LNCaP clone FGC (cell line): Measurements from ENCODE around the gene DOCK4.

Experiments used
- DNase-seq: peaks from one replicate; pipeline ENCODE4 v3.0.0-alpha.2; 2011; ENCODE audit warnings: low read depth
- H3K4me3 ChIP-seq: 2 replicates; pipeline ENCODE4 v1.5.1; 2011; ENCODE audit warnings: mild to moderate bottlenecking, low read depth, low read length, control low read depth
- TF ChIP-seq, protein P1 (sequence below): IDR thresholded peaks from 2 replicates; pipeline ENCODE4 v1.5.1; 2012; ENCODE audit warnings: mild to moderate bottlenecking; ENCODE audit not compliant: control insufficient read depth, insufficient read depth; ENCODE audit errors: extremely low read depth

Gene DOCK4

DNA sequence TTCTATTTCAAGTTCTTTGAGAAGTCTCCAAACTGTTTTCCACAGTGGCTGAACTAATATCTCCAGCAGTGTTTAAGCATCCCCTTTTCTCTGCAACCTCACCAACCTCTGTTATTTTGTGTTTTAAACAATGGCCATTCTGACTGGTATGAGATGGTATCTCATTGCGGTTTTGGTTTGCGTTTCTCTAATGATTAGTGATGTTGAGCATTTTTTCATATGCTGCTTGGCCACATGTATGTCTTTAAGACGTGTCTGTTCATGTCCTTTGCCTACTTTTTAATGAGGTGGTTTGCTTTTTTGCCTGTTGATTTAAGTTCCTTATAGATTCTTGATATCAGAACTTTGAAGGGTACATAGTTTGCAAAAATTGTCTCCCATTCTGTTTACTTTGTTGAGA lies 487.3 kb downstream of the DOCK4 start:
- DNase-seq: no peak
- no peak overlapping the region for H3K4me3 ChIP-seq
- TF ChIP-seq, protein P1, sequence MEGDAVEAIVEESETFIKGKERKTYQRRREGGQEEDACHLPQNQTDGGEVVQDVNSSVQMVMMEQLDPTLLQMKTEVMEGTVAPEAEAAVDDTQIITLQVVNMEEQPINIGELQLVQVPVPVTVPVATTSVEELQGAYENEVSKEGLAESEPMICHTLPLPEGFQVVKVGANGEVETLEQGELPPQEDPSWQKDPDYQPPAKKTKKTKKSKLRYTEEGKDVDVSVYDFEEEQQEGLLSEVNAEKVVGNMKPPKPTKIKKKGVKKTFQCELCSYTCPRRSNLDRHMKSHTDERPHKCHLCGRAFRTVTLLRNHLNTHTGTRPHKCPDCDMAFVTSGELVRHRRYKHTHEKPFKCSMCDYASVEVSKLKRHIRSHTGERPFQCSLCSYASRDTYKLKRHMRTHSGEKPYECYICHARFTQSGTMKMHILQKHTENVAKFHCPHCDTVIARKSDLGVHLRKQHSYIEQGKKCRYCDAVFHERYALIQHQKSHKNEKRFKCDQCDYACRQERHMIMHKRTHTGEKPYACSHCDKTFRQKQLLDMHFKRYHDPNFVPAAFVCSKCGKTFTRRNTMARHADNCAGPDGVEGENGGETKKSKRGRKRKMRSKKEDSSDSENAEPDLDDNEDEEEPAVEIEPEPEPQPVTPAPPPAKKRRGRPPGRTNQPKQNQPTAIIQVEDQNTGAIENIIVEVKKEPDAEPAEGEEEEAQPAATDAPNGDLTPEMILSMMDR: no peak

DNA sequence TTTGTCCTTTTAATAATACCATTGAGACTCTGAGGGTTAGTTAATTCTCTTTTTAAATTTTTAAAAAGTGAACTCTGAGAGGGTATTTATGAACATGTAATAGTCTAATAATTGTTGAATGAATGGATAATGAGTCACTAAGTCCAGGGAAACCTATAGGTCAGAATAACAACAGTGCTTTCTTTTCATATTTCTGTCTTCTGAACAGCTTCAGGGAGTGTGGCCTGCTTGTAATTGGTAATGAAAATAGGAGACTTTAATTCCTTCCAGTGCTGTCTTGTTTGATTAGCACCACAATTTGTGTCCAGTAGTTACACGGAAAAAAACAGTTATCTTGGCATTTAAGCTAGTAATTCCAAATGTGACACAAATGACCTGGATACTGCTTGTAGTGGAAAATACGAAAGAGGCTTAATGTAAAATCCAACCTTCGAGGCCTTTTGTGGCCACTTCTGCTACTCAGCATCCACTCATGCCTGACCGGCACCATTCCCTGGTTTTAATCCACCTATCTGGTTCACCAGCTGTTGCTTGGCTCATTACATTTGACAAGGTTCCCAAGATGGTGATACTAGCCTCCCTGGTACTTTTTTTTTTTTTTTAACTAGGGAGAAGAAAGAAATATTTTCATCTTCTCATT lies 494.7 kb downstream of the DOCK4 start:
- TF ChIP-seq, protein P1: no peak
- DNase-seq: no peak
- H3K4me3 ChIP-seq: no peak overlapping the region

DNA sequence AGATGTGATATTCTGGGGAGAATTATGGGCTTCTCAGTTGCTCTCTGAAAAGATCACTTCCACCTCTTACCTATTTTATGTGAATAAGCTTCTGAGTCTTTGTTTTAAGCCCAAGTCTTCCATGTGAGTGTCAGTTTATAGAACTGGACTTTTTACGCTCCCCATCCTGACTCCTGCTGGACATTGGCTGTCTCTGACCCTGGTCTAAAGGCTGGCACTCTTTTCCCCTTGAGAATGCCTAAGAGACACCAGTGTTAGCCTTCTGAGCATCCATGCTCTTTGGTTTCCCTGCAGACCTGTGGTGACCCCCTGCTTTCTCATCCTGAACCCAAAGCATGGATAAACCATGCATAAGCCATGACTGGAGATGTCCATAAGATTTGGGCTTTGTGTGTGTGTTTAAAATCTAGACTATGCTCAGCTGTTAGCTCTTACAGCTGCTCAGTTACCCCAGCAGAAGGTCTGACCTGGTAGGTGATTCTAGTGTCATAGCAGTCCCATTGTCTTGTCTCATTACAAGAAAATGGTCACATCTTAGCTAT lies 495.3 kb downstream of the DOCK4 start:
- H3K4me3 ChIP-seq: no peak overlapping the region
- TF ChIP-seq, protein P1: no peak
- DNase-seq: no peak

DNA sequence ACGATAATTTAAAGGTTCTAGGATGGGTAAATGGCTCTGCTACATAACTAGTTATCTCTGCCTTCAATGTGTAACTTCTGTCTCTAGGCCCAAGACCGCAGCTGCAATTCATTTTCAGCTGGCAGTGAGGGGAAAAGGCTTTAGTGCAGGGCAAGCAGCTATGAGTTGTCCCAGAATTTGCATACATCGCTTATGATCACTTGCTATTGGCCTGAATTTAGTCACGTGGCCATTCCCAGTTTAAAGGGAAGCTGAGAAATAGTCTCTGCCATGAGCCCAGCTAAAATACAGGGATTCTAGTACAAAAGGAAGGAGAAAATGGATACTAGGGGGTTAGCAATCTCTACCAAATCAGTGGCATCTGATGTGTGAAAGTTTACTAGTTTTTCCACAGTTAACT lies 498.1 kb downstream of the DOCK4 start:
- DNase-seq: no peak
- TF ChIP-seq, protein P1: no peak
- H3K4me3 ChIP-seq: no peak overlapping the region

DNA sequence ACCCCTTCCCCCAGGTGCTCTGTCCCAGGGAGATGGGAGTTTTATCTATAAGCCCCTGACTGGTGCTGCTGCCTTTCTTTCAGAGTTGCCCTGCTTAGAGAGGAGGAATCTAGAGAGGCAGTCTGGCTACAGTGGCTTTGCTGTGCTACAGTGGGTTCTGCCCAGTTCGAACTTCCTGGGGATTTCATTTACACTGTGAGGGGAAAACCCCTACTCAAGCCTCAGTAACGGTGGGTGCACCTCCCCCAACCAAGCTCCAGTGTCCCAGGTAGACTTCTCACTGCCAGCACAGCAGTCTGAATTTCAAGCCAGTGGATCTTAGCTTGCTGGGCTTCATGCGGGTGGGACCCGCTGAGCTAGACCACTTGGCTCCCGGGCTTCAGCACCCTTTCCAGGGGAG lies 500.4 kb downstream of the DOCK4 start:
- H3K4me3 ChIP-seq: no peak overlapping the region
- TF ChIP-seq, protein P1: no peak

DNA sequence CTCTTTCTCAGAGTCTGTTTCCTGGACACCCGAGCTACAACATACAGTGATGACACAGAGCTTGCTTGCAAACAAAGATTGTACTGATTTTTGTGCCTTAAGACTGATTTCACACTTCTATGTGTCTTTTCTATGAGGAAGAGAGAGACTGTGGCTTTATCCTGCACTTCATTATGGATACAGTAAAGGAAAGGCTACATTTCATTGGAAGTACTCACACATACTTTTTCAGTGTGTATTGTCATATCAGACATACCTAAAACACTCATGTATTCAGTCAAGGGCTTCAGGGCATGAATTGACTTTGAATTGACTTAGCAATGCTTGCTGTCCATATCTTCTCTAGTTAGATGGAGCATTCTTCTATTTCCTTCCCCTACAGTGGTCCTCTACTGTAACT lies 508.4 kb downstream of the DOCK4 start:
- TF ChIP-seq, protein P1: no peak

More for the DNA sequence above, 500.4 kb downstream of the DOCK4 start:
- no peak for DNase-seq

DNA sequence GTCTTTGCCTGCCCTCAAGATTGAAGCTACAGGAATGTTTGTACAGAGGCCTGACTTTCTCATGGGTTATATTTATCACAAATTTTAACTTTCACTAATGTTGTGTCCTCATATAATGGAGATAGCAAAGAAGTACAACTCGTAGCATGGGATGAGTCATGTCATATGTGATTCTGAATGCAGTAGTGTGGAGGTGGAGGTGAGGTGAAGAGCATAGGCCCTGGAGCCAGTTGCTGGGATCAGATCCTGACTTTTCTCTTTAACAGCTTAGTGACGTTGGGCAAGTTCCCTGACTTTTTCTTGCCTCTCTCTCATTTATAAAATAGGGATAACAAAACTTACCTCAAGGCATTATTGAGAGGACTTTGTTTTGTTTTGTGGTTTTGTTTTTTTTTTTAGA lies 511.8 kb downstream of the DOCK4 start:
- H3K4me3 ChIP-seq: no peak overlapping the region
- TF ChIP-seq, protein P1: no peak
- no peak for DNase-seq

More for the DNA sequence above, 508.4 kb downstream of the DOCK4 start:
- no peak overlapping the region for H3K4me3 ChIP-seq
- no peak for DNase-seq
